ENCODE data around the gene PPARA. TPM values are rescaled to one million over a fixed set of nuclear protein-coding genes. Genes with fewer than 3 reads are reported as not detected.
"Not testable (repeated sequence)": the region's sequence is repeated elsewhere in the genome, so short reads cannot be mapped to it uniquely, and the experiment has no call there.

The PPARA gene
- total RNA-seq, 1 donor from 2014 or later, result 23.0 TPM

DNA sequence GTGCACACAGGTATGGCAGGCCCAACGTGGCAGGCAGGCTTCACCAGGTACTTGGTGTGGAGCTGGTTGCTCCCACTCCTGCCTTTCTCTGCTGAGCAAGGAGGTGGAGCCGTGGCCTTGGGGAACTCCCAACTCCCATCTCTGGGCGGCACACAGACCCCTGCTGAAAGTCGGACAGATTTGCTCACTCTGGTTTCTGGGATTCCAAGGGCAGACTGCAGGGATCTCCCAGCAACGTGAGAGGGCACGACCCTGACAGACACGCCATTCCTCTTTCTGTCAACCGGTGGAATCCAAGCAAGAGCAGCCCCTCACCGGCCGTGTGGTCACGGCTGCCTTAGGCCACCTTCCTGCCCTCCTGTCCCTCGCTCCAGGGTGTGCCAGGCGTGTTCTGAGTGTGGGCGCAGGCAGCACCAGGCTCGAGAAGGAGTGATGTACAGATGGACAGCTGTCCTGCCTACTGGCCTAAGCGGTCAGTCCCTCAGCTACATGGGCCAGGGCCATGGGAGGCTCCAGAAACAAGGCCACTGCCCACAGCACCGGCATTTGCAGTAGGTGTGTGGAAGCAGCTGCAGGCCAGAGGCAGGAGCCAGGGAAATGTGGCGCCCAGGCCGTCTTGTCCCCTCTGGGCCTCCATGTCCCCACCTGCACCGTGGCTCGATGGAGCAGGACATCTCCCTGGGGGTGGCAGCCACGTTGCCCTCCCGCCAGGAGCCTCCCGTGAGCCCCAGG is 13.7 kb upstream of the PPARA start:
- intact Hi-C loops (cut with micrococcal nuclease), result no loop called here
- H3K36me3 Mint-ChIP-seq (ENCODE audit: low read depth), result no peaks in the 10 kb centered on the region
- ChIA-PET POLR2A (no interaction called here), CTCF (no interaction called here)
- TF ChIP-seq, protein P1, sequence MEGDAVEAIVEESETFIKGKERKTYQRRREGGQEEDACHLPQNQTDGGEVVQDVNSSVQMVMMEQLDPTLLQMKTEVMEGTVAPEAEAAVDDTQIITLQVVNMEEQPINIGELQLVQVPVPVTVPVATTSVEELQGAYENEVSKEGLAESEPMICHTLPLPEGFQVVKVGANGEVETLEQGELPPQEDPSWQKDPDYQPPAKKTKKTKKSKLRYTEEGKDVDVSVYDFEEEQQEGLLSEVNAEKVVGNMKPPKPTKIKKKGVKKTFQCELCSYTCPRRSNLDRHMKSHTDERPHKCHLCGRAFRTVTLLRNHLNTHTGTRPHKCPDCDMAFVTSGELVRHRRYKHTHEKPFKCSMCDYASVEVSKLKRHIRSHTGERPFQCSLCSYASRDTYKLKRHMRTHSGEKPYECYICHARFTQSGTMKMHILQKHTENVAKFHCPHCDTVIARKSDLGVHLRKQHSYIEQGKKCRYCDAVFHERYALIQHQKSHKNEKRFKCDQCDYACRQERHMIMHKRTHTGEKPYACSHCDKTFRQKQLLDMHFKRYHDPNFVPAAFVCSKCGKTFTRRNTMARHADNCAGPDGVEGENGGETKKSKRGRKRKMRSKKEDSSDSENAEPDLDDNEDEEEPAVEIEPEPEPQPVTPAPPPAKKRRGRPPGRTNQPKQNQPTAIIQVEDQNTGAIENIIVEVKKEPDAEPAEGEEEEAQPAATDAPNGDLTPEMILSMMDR (IDR thresholded peaks at IDR 0.05), result no peak
- H3K27ac Mint-ChIP-seq, result no peak overlapping the region
- DNase-seq (no peak), ATAC-seq (ENCODE audit: low read depth) (no peak)
- H3K4me1 Mint-ChIP-seq, result peaks cover 9% of the 10 kb centered on the region
- no peaks in the 10 kb centered on the region for H3K27me3 Mint-ChIP-seq
- H3K4me3 Mint-ChIP-seq, result no peak overlapping the region
- no peaks in the 10 kb centered on the region for H3K9me3 Mint-ChIP-seq

DNA sequence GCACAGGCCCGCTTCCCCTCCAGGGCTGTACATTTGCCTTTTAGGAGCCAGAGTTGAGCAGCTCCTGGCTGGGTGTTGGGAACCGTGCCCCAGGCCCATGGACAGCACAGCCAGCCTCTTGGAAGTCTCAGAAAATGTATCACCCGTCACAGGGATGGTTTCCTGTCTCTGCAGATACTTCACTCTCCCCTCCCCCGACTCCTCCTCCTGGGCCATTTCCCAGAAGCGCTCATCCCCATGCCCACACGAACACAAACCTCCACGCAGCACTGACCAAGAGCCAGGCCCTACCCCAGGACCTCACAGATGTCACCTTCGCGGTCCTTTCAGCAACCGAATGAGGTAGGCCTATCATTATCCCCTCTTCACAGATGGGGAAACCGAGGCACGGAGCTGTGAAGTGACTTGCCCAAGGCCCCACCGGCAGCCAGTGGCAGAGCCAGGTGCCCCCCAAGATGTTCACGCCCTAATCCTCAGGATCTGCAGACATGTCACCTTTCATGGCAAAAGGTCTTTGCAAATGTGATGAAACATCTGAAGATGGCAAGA is 13.0 kb upstream of the PPARA start:
- CTCF ChIA-PET, result no interaction called here
- no peaks in the 10 kb centered on the region for H3K36me3 Mint-ChIP-seq (ENCODE audit: low read depth)
- intact Hi-C loops (cut with micrococcal nuclease), result no loop called here
- H3K4me1 Mint-ChIP-seq, result peaks cover 10% of the 10 kb centered on the region
- ATAC-seq (ENCODE audit: low read depth) (no peak), DNase-seq (no peak)
- TF ChIP-seq, protein P1 (IDR thresholded peaks at IDR 0.05), result no peak
- H3K27me3 Mint-ChIP-seq, result no peaks in the 10 kb centered on the region
- POLR2A ChIA-PET, result no interaction called here
- no peak overlapping the region for H3K4me3 Mint-ChIP-seq
- no peaks in the 10 kb centered on the region for H3K9me3 Mint-ChIP-seq
- H3K27ac Mint-ChIP-seq, result no peak overlapping the region

DNA sequence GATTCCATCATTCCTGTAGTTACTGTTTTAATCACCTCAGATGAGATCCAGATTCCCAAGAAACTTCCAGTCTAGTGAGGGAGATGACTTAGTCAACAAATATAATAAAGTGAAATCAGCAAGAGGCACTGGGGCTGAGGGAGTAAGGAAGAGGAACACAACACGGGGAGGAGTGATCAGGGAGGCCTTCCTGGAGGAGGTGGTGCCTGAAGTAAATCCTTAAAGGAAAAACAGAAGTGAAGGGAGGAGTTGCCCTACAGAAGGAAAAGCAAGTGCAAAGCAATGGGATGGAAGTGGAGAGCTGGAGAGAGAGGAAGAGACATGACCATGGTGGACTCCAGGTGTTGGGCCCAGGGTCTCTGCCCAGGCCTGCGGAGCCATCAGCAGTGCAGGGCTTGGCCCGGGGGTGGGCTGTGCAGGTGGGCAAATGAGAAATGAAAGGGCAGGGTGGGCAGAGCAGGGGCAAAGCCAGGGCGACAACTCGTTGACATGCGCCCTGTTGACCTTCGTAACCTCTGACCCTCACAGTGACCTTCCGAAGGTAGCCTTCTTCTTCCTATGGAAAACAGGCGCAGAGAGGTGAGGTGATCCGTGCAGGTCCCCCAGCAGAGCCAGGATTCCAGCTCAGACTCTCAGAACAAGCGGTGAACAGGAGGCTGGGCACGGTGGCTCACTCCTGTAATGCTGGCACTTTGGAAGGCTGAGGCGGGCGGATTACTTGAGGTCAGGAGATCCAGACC is 12.1 kb upstream of the PPARA start:
- DNase-seq (no peak), ATAC-seq (ENCODE audit: low read depth) (no peak)
- intact Hi-C loops (cut with micrococcal nuclease), result no loop called here
- Mint-ChIP-seq H3K27ac (no peak overlapping the region), H3K9me3 (no peaks in the 10 kb centered on the region), H3K36me3 (ENCODE audit: low read depth) (no peaks in the 10 kb centered on the region), H3K4me3 (no peak overlapping the region), H3K27me3 (no peaks in the 10 kb centered on the region), H3K4me1 (peaks cover 10% of the 10 kb centered on the region)
- CTCF ChIA-PET, result no interaction called here
- POLR2A ChIA-PET, result no interaction called here
- TF ChIP-seq, protein P1 (IDR thresholded peaks at IDR 0.05), result no peak

DNA sequence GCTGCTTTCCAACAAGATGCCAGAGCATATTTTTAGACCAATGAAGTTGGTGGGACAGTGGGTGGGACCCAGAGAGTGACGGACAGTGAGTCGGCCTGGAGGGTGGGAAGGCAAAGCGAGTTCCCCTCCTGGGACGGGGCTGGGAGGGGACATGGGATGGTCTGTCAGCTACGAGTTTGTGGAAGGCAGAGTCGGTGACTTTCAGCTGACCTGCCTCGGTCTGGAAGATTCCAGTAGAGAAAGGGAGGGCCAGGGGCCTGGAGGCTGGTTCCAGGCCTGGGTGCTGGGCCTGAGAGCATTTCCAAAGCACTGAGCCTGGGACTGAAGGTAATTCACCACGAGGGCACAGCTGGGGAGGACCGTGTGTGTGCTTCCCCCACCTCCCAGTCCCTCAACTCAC is 10.9 kb upstream of the PPARA start:
- H3K27ac Mint-ChIP-seq; CTCF ChIA-PET; DNase-seq; H3K36me3 Mint-ChIP-seq (ENCODE audit: low read depth); H3K4me1 Mint-ChIP-seq; ATAC-seq (ENCODE audit: low read depth); H3K9me3 Mint-ChIP-seq; H3K4me3 Mint-ChIP-seq; H3K27me3 Mint-ChIP-seq; intact Hi-C loops (cut with micrococcal nuclease); POLR2A ChIA-PET: not testable (repeated sequence)

DNA sequence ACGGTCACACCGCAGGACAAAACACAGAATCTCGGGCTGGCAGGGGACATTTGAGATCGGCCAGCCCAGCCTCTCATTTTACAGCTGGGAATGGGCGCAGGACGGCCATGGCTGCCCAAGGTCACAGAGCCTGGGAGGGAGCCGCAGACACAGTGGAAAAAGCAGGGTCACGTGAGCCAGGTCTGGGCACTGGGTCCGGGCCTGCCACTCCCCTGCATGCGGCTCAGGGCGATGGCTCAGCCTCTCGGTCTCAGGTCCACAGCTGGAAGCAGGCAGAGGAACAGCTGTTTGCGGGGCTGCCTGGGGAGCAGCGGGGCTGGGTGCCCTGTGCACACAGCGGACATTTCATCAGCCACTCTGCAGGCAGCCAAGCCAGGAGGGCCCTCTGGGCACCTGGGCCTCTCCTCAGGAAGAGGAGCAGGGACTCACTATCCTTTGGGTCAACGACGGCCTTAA is 10.4 kb upstream of the PPARA start:
- DNase-seq (no peak), ATAC-seq (ENCODE audit: low read depth) (no peak)
- peaks cover 10% of the 10 kb centered on the region for H3K4me1 Mint-ChIP-seq
- TF ChIP-seq, protein P1 (IDR thresholded peaks at IDR 0.05), result no peak
- no peaks in the 10 kb centered on the region for H3K9me3 Mint-ChIP-seq
- no peaks in the 10 kb centered on the region for H3K27me3 Mint-ChIP-seq
- intact Hi-C loops (cut with micrococcal nuclease), result no loop called here
- ChIA-PET POLR2A (no interaction called here), CTCF (no interaction called here)
- H3K36me3 Mint-ChIP-seq (ENCODE audit: low read depth), result no peaks in the 10 kb centered on the region
- H3K4me3 Mint-ChIP-seq, result no peak overlapping the region
- H3K27ac Mint-ChIP-seq, result no peak overlapping the region

Data from activated B cell treated with CpG ODN at 0.5 μM for 24 hours (primary cell).